ENCODE data around the gene ANKRD10.

GRCh38 chr13:110921209-110921608, 6.3 kb upstream of the ANKRD10 start:
- TF ChIP-seq ZFP37 (tag by site-specific recombination; IDR thresholded peaks at IDR 0.05), result no peak
- TF ChIP-seq ZNF112 (tag by site-specific recombination; IDR thresholded peaks at IDR 0.05), result no peak
- TF ChIP-seq TCF7L2 (IDR thresholded peaks at IDR 0.05; ENCODE audit: borderline replicate concordance, low read depth, low read length), result no peak
- TF ChIP-seq ZNF121 (tag by site-specific recombination; IDR thresholded peaks at IDR 0.05), result no peak
- no peak for TF ChIP-seq CTCF (tag by site-specific recombination; IDR thresholded peaks at IDR 0.05)

Data from HEK293 (cell line).